Caco-2 (cell line): ENCODE measurements around the gene IGSF23. TPM values are rescaled to one million over a fixed set of nuclear protein-coding genes. Genes with fewer than 3 reads are reported as not detected.

Experiments used
- BruUV-seq: library from RNA; stranded (reverse); fragments of 400-500 nt; replicated peaks from 2 replicates; lab custom pipeline; 2021; lab: Mats Ljungman, UMichigan
- CTCF ChIA-PET: fragments of 300-600 bp; sonication (Branson Sonifier 250); formaldehyde crosslinking; loops from one replicate; lab custom pipeline; 2022; ENCODE audit warnings: antibody characterized with exemption; lab: Charles Lee
- POLR2A ChIA-PET: fragments of 300-600 bp; sonication (Branson Sonifier 250); formaldehyde crosslinking; loops from one replicate; lab custom pipeline; 2022; ENCODE audit warnings: antibody characterized with exemption; lab: Charles Lee
- DNase-seq, 2 experiments: peaks; one replicate each; pipeline versions ENCODE4 v3.0.0 to v3.0.0-alpha.2; 2020 to 2022
- H3K27me3 ChIP-seq: replicated peaks from 2 replicates; pipeline ENCODE4 v1.6.0; 2011; ENCODE audit warnings: low read length; ENCODE audit not compliant: control insufficient read depth, insufficient read depth
- H3K36me3 ChIP-seq: 2 replicates; pipeline ENCODE4 v1.5.1; 2011; ENCODE audit warnings: low read length; ENCODE audit not compliant: control insufficient read depth, insufficient read depth
- H3K4me1 ChIP-seq: fragments of 250-450 bp; sonication (Bioruptor Pico); 2 replicates; pipeline ENCODE4 v1.5.1; 2020; ENCODE audit warnings: mild to moderate bottlenecking
- H3K4me3 ChIP-seq: 2 replicates; pipeline ENCODE4 v1.5.1; 2011; ENCODE audit warnings: low read depth, mild to moderate bottlenecking, control low read depth, low read length
- H3K9me3 ChIP-seq: fragments of 250-450 bp; sonication (Bioruptor Pico); 2 replicates; pipeline ENCODE4 v1.5.1; 2020; ENCODE audit warnings: mild to moderate bottlenecking, moderate library complexity
- H3K27ac Mint-ChIP-seq: one replicate; pipeline ENCODE4 v1.8.0; 2022; ENCODE audit warnings: mixed read lengths; ENCODE audit not compliant: unreplicated experiment
- H3K27me3 Mint-ChIP-seq: one replicate; pipeline ENCODE4 v1.8.0; 2022; ENCODE audit warnings: mixed read lengths; ENCODE audit not compliant: insufficient read depth, unreplicated experiment
- H3K36me3 Mint-ChIP-seq: one replicate; pipeline ENCODE4 v1.8.0; 2022; ENCODE audit warnings: mild to moderate bottlenecking, mixed read lengths; ENCODE audit not compliant: insufficient read depth, unreplicated experiment
- H3K4me1 Mint-ChIP-seq: one replicate; pipeline ENCODE4 v1.8.0; 2022; ENCODE audit warnings: low read depth, mixed read lengths; ENCODE audit not compliant: unreplicated experiment
- H3K4me3 Mint-ChIP-seq: one replicate; pipeline ENCODE4 v1.8.0; 2022; ENCODE audit warnings: mild to moderate bottlenecking, moderate library complexity, mixed read lengths; ENCODE audit not compliant: unreplicated experiment
- H3K9me3 Mint-ChIP-seq: one replicate; pipeline ENCODE4 v1.8.0; 2022; ENCODE audit warnings: mixed read lengths; ENCODE audit not compliant: unreplicated experiment
- intact Hi-C: fragments of 100-400 bp; cut with micrococcal nuclease; formaldehyde crosslinking; loops from one replicate; pipeline ENCODE4 v1.10.0; 2022; ENCODE audit not compliant: unreplicated experiment
- total RNA-seq: library from RNA; stranded (reverse); gene quantifications from 2 replicates; pipeline ENCODE4 v1.2.3, GENCODE V29; 2022
- TF ChIP-seq, protein P1 (sequence below), 2 experiments: fragments of 200-600 bp in 1 of 2; IDR thresholded peaks; 1 replicate in 1 of 2; 2 replicates in 1 of 2; pipeline versions ENCODE4 v1.5.1 to v1.8.0; 2011 to 2022; ENCODE audit warnings: antibody characterized with exemption in 1 of 2, control low read depth in 1 of 2, inconsistent platforms in 1 of 2, low read depth in 1 of 2, low read length in 1 of 2, mild to moderate bottlenecking in 1 of 2, moderate library complexity in 1 of 2; ENCODE audit not compliant: insufficient read depth in 1 of 2, severe bottlenecking in 1 of 2, unreplicated experiment in 1 of 2

IGSF23 gene
- total RNA-seq, 1 experiment from 2014 or later, result 3.9 TPM

DNA sequence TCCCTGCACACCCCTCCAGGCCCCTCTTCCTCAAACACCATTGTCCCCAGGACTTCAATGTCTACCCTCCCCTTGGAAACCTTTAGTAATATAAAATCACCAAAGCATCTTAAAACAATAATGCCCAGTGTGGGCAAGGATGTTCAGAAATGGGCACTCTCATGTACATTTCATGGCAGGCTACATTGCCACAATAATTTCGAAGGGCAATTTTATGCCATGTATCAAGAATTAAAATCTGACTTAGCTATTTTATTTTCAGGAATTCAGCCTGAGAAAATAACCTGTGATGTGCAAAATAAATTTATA lies 35.8 kb upstream of the IGSF23 start:
- ChIA-PET CTCF (interaction anchor here (0.5 to 1.8 kb wide), 16 partner anchors 10 to 264 kb away, joined by 3 to 34 read pairs (median 5); partner anchors contain the start of gene PVR), POLR2A (interaction anchor here (0.8 kb wide), 1 partner anchor 87 kb away, joined by 3 read pairs; no protein-coding TSS in a partner anchor)
- peaks cover 16% of the 10 kb centered on the region for H3K4me1 ChIP-seq
- no peak overlapping the region for H3K4me3 ChIP-seq
- H3K27me3 Mint-ChIP-seq, result no peaks in the 10 kb centered on the region
- no peaks in the 10 kb centered on the region for H3K9me3 Mint-ChIP-seq
- no peak overlapping the region for H3K4me3 Mint-ChIP-seq
- no peaks in the 10 kb centered on the region for H3K27me3 ChIP-seq
- DNase-seq, result no peak
- no TSS peak for BruUV-seq
- H3K36me3 ChIP-seq, result no peaks in the 10 kb centered on the region
- TF ChIP-seq, protein P1, sequence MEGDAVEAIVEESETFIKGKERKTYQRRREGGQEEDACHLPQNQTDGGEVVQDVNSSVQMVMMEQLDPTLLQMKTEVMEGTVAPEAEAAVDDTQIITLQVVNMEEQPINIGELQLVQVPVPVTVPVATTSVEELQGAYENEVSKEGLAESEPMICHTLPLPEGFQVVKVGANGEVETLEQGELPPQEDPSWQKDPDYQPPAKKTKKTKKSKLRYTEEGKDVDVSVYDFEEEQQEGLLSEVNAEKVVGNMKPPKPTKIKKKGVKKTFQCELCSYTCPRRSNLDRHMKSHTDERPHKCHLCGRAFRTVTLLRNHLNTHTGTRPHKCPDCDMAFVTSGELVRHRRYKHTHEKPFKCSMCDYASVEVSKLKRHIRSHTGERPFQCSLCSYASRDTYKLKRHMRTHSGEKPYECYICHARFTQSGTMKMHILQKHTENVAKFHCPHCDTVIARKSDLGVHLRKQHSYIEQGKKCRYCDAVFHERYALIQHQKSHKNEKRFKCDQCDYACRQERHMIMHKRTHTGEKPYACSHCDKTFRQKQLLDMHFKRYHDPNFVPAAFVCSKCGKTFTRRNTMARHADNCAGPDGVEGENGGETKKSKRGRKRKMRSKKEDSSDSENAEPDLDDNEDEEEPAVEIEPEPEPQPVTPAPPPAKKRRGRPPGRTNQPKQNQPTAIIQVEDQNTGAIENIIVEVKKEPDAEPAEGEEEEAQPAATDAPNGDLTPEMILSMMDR (IDR thresholded peaks at IDR 0.05; ENCODE audit: insufficient read depth in 1 of 2, low read depth in 1 of 2, low read length in 1 of 2, severe bottlenecking in 1 of 2, unreplicated experiment in 1 of 2), result no peak
- peaks cover 34% of the 10 kb centered on the region for H3K4me1 Mint-ChIP-seq
- H3K27ac Mint-ChIP-seq, result no peak overlapping the region
- no peaks in the 10 kb centered on the region for H3K36me3 Mint-ChIP-seq
- intact Hi-C loops, result loop anchor here (1.0 to 5.0 kb wide), 3 partner anchors 35 to 80 kb away; partner anchors contain the start of gene IGSF23
- H3K9me3 ChIP-seq, result no peaks in the 10 kb centered on the region

DNA sequence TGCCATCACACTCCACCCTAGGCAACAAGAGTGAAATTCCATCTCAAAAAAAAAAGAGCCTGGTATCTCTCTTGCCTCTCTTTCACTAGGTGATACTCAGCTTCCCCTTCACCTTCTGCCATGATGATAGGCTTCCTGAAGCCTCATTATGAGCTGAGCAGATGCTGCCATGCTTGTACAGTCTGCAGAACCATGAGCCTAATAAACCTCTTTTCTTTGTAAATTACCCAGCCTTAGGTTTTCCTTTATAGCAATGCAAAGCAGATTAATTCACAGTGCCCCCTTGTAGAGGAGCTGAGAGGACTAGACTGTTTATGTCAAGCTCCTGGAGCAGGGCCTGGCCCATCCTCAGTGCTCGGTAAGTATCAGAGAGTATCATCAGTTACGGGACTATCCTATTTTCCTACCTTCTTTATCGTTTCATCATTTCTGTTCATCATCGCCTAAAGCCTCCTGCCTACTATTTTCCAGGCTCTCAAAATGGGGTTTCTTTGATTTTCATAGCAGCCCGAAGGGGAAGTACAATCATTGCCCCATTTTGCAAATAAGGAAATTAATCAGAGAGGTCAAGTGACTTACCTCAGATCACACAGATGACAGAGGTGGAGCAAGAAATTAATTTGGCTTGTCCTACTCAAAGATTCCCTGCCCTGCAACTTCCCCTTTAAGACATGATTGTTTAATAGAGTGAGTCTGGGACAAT lies 33.5 kb upstream of the IGSF23 start:
- no peaks in the 10 kb centered on the region for H3K36me3 ChIP-seq
- ChIA-PET POLR2A (no interaction called here), CTCF (no interaction called here)
- no peak overlapping the region for H3K27ac Mint-ChIP-seq
- TF ChIP-seq, protein P1 (IDR thresholded peaks at IDR 0.05; ENCODE audit: insufficient read depth in 1 of 2, low read depth in 1 of 2, low read length in 1 of 2, severe bottlenecking in 1 of 2, unreplicated experiment in 1 of 2), result no peak
- H3K27me3 ChIP-seq, result no peaks in the 10 kb centered on the region
- no peaks in the 10 kb centered on the region for H3K9me3 ChIP-seq
- intact Hi-C loops, result loop anchor here (5.0 kb wide), 1 partner anchor 32 kb away; the partner anchor contains the start of gene IGSF23
- no peaks in the 10 kb centered on the region for H3K27me3 Mint-ChIP-seq
- no TSS peak for BruUV-seq
- peaks cover 4% of the 10 kb centered on the region; the same call in 1 of the 2 replicates for H3K4me1 ChIP-seq
- peaks cover 19% of the 10 kb centered on the region for H3K4me1 Mint-ChIP-seq
- DNase-seq, result no peak
- no peaks in the 10 kb centered on the region for H3K36me3 Mint-ChIP-seq
- no peak overlapping the region for H3K4me3 Mint-ChIP-seq
- H3K4me3 ChIP-seq, result no peak overlapping the region
- H3K9me3 Mint-ChIP-seq, result no peaks in the 10 kb centered on the region

DNA sequence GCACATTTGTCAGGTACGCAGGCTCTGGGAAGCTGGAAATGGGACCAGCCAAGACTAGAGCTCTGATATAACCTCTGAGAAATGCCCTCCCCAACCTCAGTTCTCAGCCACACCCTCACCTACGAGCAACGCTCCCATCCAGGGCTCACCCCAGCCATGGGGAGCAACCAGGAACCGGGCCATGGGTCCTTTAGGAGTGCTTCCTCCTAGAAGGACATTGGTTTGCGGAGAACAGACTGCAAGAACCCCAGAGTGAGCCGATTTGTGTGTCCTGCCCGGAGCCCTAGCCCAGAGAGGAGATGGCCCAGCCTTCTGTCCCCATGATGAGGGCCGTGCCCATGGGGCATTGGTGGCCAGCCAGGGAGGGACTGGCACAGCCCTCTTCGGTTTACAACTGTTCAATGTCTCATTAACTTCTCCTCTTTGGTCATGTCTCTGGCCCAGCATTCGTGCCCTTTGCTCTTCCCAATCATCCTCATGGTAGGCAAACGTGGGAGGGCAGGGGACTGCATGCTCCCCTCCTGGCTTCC lies 32.9 kb upstream of the IGSF23 start:
- Mint-ChIP-seq H3K9me3 (no peaks in the 10 kb centered on the region), H3K4me1 (peaks cover 16% of the 10 kb centered on the region), H3K4me3 (no peak overlapping the region), H3K27ac (no peak overlapping the region), H3K36me3 (no peaks in the 10 kb centered on the region), H3K27me3 (no peaks in the 10 kb centered on the region)
- Histone ChIP-seq H3K4me1 (peaks cover 4% of the 10 kb centered on the region; the same call in 1 of the 2 replicates), H3K9me3 (no peaks in the 10 kb centered on the region), H3K27me3 (no peaks in the 10 kb centered on the region), H3K36me3 (no peaks in the 10 kb centered on the region), H3K4me3 (no peak overlapping the region)
- CTCF ChIA-PET, result no interaction called here
- DNase-seq, result no peak
- TF ChIP-seq, protein P1 (IDR thresholded peaks at IDR 0.05; ENCODE audit: insufficient read depth in 1 of 2, low read depth in 1 of 2, low read length in 1 of 2, severe bottlenecking in 1 of 2, unreplicated experiment in 1 of 2), result no peak
- POLR2A ChIA-PET, result no interaction called here
- intact Hi-C loops, result no loop called here
- BruUV-seq, result no TSS peak
